ENCODE measurements around the gene CDKAL1. TPM values are rescaled to one million over a fixed set of nuclear protein-coding genes. Genes with fewer than 3 reads are reported as not detected.
A peak's percentile ranks its signal among the peaks of the same experiment; 100 is the strongest.

The CDKAL1 gene
- total and polyA plus RNA-seq, 2 of the 13 experiments (the other 11 are each of a cell fraction or from before 2014, with no cell fraction given) = 9.5 to 27.7 TPM

DNA sequence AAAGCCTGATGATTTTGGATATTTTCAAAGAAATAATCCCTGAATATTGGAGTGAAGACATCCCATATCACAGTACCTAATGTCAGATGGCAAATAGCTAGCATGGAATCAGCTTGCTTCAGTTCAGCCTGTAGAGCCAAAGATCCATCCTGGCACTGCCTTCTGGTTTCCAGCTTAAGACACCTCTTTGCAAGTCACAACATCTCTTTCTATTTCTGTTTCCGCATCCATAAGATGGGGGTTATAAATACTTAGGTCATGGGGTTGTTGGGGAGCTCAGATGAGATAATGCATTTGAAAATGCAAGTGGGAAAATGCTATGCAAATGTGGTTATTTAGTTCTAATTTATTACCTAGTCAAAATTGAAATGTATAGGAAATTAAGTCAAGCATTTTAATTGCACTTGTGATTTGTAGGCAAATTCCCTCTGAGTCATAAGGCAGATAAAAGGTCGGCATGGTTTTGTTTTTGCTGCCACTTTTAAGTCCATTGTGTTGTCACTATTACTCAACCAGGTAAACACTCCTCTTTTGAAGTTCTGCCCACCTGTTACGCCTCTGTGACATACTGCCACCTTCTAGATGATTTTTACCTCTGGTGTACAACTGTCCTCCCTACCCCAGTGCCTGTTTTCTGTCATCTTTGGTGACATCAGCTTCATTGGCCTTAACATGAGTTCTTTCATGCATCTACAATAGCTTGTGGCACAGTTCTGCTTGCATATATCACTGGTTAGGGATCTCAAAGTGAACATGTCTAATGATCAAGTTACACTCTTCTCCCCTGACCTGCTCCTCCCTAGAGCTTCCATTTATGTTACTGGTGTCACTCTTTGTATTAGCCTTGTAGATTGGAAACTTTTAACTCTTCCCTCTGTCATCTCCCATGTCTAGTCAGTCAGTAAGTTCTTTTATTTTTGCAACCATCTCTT lies 96.6 kb downstream of the CDKAL1 start (continued):
- TF ChIP-seq ZBTB8A (CRISPR knock-in tag; IDR thresholded peaks at IDR 0.05; ENCODE audit: borderline replicate concordance, low read depth) = no peak
- TF ChIP-seq, protein P1, sequence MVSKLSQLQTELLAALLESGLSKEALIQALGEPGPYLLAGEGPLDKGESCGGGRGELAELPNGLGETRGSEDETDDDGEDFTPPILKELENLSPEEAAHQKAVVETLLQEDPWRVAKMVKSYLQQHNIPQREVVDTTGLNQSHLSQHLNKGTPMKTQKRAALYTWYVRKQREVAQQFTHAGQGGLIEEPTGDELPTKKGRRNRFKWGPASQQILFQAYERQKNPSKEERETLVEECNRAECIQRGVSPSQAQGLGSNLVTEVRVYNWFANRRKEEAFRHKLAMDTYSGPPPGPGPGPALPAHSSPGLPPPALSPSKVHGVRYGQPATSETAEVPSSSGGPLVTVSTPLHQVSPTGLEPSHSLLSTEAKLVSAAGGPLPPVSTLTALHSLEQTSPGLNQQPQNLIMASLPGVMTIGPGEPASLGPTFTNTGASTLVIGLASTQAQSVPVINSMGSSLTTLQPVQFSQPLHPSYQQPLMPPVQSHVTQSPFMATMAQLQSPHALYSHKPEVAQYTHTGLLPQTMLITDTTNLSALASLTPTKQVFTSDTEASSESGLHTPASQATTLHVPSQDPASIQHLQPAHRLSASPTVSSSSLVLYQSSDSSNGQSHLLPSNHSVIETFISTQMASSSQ (IDR thresholded peaks at IDR 0.05; ENCODE audit: low read depth) = 0 out of 2 replicates have a peak, but pooled peaks have one; percentile 27
- TF ChIP-seq, protein P1 (CRISPR knock-in tag; IDR thresholded peaks at IDR 0.05; ENCODE audit: borderline replicate concordance) = no peak
- TF ChIP-seq ZFP37 (CRISPR knock-in tag; IDR thresholded peaks at IDR 0.05; ENCODE audit: borderline replicate concordance) = no peak
- no peak for TF ChIP-seq ZFAT (CRISPR knock-in tag; conservative IDR thresholded peaks at IDR 0.05)
- no peak for TF ChIP-seq ZNF83 (CRISPR knock-in tag; IDR thresholded peaks at IDR 0.05; ENCODE audit: borderline replicate concordance)
- no peak for TF ChIP-seq GATAD1 (CRISPR knock-in tag; IDR thresholded peaks at IDR 0.05)
- no peak for TF ChIP-seq ZNF556 (CRISPR knock-in tag; IDR thresholded peaks at IDR 0.05; ENCODE audit: borderline replicate concordance)
- TF ChIP-seq PPARG (CRISPR knock-in tag; conservative IDR thresholded peaks at IDR 0.05) = peak; percentile 51; the same call in 1 of the 2 replicates
- TF ChIP-seq, protein P2, sequence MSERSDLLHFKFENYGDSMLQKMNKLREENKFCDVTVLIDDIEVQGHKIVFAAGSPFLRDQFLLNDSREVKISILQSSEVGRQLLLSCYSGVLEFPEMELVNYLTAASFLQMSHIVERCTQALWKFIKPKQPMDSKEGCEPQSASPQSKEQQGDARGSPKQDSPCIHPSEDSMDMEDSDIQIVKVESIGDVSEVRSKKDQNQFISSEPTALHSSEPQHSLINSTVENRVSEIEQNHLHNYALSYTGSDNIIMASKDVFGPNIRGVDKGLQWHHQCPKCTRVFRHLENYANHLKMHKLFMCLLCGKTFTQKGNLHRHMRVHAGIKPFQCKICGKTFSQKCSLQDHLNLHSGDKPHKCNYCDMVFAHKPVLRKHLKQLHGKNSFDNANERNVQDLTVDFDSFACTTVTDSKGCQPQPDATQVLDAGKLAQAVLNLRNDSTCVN (CRISPR knock-in tag; IDR thresholded peaks at IDR 0.05; ENCODE audit: borderline replicate concordance) = no peak
- no peak for TF ChIP-seq ZNF430 (CRISPR knock-in tag; IDR thresholded peaks at IDR 0.05)
- no peak for TF ChIP-seq ZFP36 (IDR thresholded peaks at IDR 0.05; ENCODE audit: borderline replicate concordance, low read depth, low read length, partially characterized antibody)
- no peak for TF ChIP-seq REXO4 (CRISPR knock-in tag; IDR thresholded peaks at IDR 0.05; ENCODE audit: borderline replicate concordance)
- no peak for TF ChIP-seq ZNF790 (CRISPR knock-in tag; IDR thresholded peaks at IDR 0.05; ENCODE audit: borderline replicate concordance)
